Measurements from ENCODE around the gene ZC3H18. TPM values are rescaled to one million over a fixed set of nuclear protein-coding genes. Genes with fewer than 3 reads are reported as not detected.

The ZC3H18 gene
- total and polyA plus RNA-seq, 9 donors, result 16.0 to 40.4 (median 30.7) TPM

DNA sequence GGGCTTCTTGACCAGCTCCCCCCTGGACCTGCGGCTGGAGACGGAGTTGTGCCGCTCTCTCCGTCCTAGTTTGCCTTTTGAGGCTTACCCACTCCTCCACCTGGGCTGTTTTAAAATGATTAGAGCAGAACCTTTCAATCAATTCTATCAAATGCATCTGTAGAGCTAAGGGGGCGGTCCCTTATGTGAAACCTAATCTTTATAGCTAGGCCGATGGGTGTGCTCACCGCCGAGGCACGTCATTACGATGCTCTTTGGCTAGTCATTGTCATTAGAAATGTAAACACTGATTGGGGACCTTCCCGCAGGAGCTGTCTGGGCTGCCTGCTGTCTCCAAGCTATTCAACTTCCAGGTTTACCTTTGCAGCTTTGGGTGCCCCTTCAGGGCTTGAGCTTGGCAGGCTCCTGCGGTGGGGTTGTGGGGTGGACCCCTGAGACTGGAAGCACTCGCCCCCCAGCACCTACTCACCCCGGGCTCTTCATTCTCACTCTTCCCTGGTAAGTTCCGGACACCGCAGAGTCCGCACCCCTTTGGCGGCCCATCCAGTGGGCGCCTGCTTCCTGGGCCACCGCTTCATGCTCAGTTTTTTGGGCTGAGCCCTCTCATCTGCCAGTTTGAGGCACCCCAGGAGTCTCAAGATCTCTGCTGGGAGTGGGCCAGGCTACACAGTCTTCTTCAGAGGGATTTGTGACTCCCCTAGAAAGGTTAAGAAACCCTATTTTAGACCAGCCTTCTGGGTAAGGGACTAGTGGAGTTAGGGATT is 47.2 kb downstream of the ZC3H18 start:
- TF ChIP-seq EP300 (IDR thresholded peaks at IDR 0.05), result no peak
- TF ChIP-seq POLR2A (IDR thresholded peaks at IDR 0.05), result no peak
- TF ChIP-seq CTCF (IDR thresholded peaks at IDR 0.05), result no peak
- H3K27ac ChIP-seq, result no peak overlapping the region
- no peaks in the 10 kb centered on the region for H3K27me3 ChIP-seq
- intact Hi-C loops (cut with DNase I), result no loop called here
- H3K4me1 ChIP-seq (ENCODE audit: insufficient read depth), result peaks cover 14% of the 10 kb centered on the region
- no peak overlapping the region for H3K4me3 ChIP-seq
- DNase-seq, result no peak
- WGBS, 3 donors, result 90 to 93% (median 91%) methylated on average over 20 of the region's 20 CpGs
- H3K36me3 ChIP-seq, result no peaks in the 10 kb centered on the region
- no peaks in the 10 kb centered on the region for H3K9me3 ChIP-seq

- Histone ChIP-seq H3K27me3 (no peaks in the 10 kb centered on the region), H3K4me3 (no peak overlapping the region), H3K36me3 (no peaks in the 10 kb centered on the region), H3K4me1 (ENCODE audit: insufficient read depth) (peaks cover 14% of the 10 kb centered on the region), H3K9me3 (no peaks in the 10 kb centered on the region), H3K27ac (no peak overlapping the region)
- intact Hi-C loops (cut with DNase I), result no loop called here
- no peak for TF ChIP-seq POLR2A (IDR thresholded peaks at IDR 0.05)
- TF ChIP-seq CTCF (IDR thresholded peaks at IDR 0.05), result no peak
- no peak for TF ChIP-seq EP300 (IDR thresholded peaks at IDR 0.05)
- WGBS, 3 donors, result 78 to 85% (median 80%) methylated on average over 20 of the region's 20 CpGs
- DNase-seq, result no peak
Observed at GRCh38 chr16:88618182-88618955, 48.2 kb downstream of the ZC3H18 start.

GRCh38 chr16:88618956-88619667 is 48.9 kb downstream of the ZC3H18 start:
- TF ChIP-seq CTCF (IDR thresholded peaks at IDR 0.05), result no peak
- no peak for TF ChIP-seq EP300 (IDR thresholded peaks at IDR 0.05)
- TF ChIP-seq POLR2A (IDR thresholded peaks at IDR 0.05), result no peak
- Histone ChIP-seq H3K27ac (no peak overlapping the region), H3K9me3 (no peaks in the 10 kb centered on the region), H3K36me3 (no peaks in the 10 kb centered on the region), H3K4me1 (ENCODE audit: insufficient read depth) (peaks cover 10% of the 10 kb centered on the region), H3K4me3 (no peak overlapping the region), H3K27me3 (no peaks in the 10 kb centered on the region)
- WGBS, 3 donors, result 90 to 95% (median 91%) methylated on average over 19 of the region's 19 CpGs
- intact Hi-C loops (cut with DNase I), result no loop called here
- no peak for DNase-seq

Measured in ovary (tissue), 9 donors.